Psoas muscle (tissue), 8 donors: ENCODE data around the gene TLR6. TPM values are rescaled to one million over a fixed set of nuclear protein-coding genes. Genes with fewer than 3 reads are reported as not detected.

ENCODE experiments used
- ATAC-seq, 4 donors: fragments of 200-7000 bp; cut with Tn5 transposase; one replicate each; pipeline ENCODE4 v1.9.1; 2020; ENCODE audit warnings: moderate library complexity in 3 of 4, mild to moderate bottlenecking in 2 of 4
- DNase-seq, 2 donors: peaks; one replicate each; pipeline ENCODE4 v3.0.0-alpha.2; 2020
- H3K27ac ChIP-seq: fragments of 200-600 bp; one replicate; pipeline ENCODE4 v1.8.0; 2022
- H3K27me3 ChIP-seq, 3 donors: fragments of 200-600 bp in 1 of 3; one replicate each; pipeline versions ENCODE4 v1.6.1 to v1.8.0; 2013 to 2022; ENCODE audit warnings: low read length in 2 of 3, mild to moderate bottlenecking in 2 of 3, moderate library complexity in 1 of 3; ENCODE audit not compliant: insufficient read depth in 3 of 3
- H3K36me3 ChIP-seq, 2 donors: fragments of 200-600 bp in 1 of 2; one replicate each; pipeline versions ENCODE4 v1.6.1 to v1.8.0; 2013 to 2022; ENCODE audit warnings: low read depth in 1 of 2, mild to moderate bottlenecking in 1 of 2, moderate library complexity in 1 of 2; ENCODE audit not compliant: insufficient read depth in 1 of 2
- H3K4me1 ChIP-seq: fragments of 200-600 bp; one replicate; pipeline ENCODE4 v1.8.0; 2022
- H3K4me3 ChIP-seq: fragments of 200-600 bp; one replicate; pipeline ENCODE4 v1.8.0; 2022; ENCODE audit warnings: mild to moderate bottlenecking
- H3K9me3 ChIP-seq: fragments of 200-600 bp; one replicate; pipeline ENCODE4 v1.8.0; 2022
- WGBS, 3 donors: extraction: QIAGEN DNeasy Blood & Tissue Kit; methylation state at CpG; one replicate each; pipeline versions ENCODE4 v1.1.6 to v1.1.7; 2013; 5-methylcytosine and 5-hydroxymethylcytosine counted together
- intact Hi-C, 2 donors: fragments of 100-400 bp; cut with DNase I; formaldehyde crosslinking; loops; one replicate each; pipeline versions ENCODE4 v1.11.0 to v1.14.2; 2022
- polyA plus RNA-seq, 3 donors: library from polyadenylated mRNA; stranded (reverse); fragments of 200-250 nt; gene quantifications; one replicate each; pipeline ENCODE4 v1.2.3, GENCODE V29; 2013
- total RNA-seq, 4 donors: library from RNA; stranded (reverse); fragmentation: NEBNext Ultra II Directional in 2 of 4; extraction: Animal tissue kit (Norgen Biotek cat#: 25700) in 2 of 4; gene quantifications; one replicate each; pipeline versions ENCODE4 v1.2.1 to v1.2.4, GENCODE V29; 2021 to 2023
- TF ChIP-seq, protein P1 (sequence below): fragments of 200-600 bp; IDR thresholded peaks from one replicate; pipeline ENCODE4 v1.8.0; 2022; ENCODE audit warnings: antibody characterized with exemption
- donor health status: healthy with polysubstance abuse.
- donor health status: DM: no; HTN: no; CAD: no; lungs with moderate emphysema.
- donor health status: Bipolar disorder and iron deficiency.
- donor health status: healthy.
- donor health status: DM: yes; HTN: yes; CAD: no.
- donor health status: DM: no; HTN: no; CAD: no.
- donor health status: DM: no; HTN: no; CAD: no.
- donor health status: DM: yes; HTN: yes; CAD: no.

The TLR6 gene
- total and polyA plus RNA-seq, 7 donors: 0.12 to 1.3 (median 0.79) TPM

DNA sequence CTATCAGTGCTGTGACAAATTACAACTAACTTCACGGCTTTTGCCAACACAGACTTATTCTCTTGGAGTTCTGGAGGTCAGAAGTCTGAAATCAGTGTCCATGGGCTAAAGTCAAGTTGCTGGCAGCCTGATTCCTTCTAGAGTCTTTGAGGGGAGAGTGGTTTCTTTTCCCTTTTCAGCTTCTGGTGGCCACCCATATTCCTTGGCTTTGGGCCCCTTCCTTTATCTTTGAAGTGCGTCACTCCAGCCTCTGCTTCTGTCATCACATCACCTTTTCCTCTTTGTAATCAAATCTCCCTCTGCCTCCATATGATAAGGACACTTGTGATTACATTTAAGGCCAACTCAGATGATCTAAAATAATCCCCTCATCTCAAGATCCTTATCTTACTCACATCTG, 20.0 kb upstream of the TLR6 start:
- Histone ChIP-seq H3K4me1 (peaks cover 6% of the 10 kb centered on the region), H3K4me3 (no peak overlapping the region), H3K27me3 (no peaks in the 10 kb centered on the region), H3K27ac (no peak overlapping the region), H3K36me3 (peaks cover 4 to 29% of the 10 kb centered on the region in 2 donors), H3K9me3 (no peaks in the 10 kb centered on the region)
- TF ChIP-seq, protein P1, sequence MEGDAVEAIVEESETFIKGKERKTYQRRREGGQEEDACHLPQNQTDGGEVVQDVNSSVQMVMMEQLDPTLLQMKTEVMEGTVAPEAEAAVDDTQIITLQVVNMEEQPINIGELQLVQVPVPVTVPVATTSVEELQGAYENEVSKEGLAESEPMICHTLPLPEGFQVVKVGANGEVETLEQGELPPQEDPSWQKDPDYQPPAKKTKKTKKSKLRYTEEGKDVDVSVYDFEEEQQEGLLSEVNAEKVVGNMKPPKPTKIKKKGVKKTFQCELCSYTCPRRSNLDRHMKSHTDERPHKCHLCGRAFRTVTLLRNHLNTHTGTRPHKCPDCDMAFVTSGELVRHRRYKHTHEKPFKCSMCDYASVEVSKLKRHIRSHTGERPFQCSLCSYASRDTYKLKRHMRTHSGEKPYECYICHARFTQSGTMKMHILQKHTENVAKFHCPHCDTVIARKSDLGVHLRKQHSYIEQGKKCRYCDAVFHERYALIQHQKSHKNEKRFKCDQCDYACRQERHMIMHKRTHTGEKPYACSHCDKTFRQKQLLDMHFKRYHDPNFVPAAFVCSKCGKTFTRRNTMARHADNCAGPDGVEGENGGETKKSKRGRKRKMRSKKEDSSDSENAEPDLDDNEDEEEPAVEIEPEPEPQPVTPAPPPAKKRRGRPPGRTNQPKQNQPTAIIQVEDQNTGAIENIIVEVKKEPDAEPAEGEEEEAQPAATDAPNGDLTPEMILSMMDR: no peak
- DNase-seq: no peak
- no peak for ATAC-seq
- intact Hi-C loops: no loop called here
- 89 to 100% (median 91%) methylated on average over 2 of the region's 2 CpGs for WGBS, 3 donors

DNA sequence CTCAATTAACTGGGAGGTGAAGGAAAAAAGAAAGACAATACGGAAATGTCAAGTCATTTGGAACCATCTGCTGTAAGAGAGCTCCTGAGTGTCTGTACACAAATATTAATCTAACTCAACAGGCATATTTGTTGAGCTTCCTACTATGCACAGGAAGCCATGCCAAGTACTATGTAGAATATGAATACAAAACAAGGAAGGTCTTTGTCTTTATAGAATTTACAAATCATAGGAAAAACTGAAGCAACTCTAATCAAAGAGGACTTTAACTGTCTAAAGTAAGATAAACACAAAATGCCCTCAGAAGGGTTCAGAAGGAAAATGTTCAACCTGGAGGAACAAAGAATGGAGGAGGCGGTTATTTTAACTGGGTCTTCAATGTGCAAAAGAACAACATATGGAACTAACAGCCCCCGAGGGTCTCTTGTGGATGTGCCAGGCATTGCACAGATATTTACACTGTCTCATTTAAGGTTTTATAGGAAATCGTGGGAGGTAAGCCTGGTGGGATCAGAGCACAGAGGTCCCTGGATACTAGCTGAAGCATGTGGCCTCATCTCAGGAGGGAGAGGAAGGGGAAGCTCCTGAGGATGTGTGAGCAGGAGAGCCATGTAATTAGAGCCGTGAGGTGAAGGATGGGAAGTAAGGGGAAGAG, 16.8 kb upstream of the TLR6 start:
- Histone ChIP-seq H3K9me3 (no peaks in the 10 kb centered on the region), H3K27ac (no peak overlapping the region), H3K4me3 (no peak overlapping the region), H3K4me1 (peaks cover 36% of the 10 kb centered on the region), H3K27me3 (no peaks in the 10 kb centered on the region), H3K36me3 (peaks cover 0 to 21% of the 10 kb centered on the region in 2 donors)
- no peak for DNase-seq
- no peak for ATAC-seq
- TF ChIP-seq, protein P1: no peak
- 70 to 75% (median 72%) methylated on average over 5 of the region's 5 CpGs for WGBS, 3 donors
- intact Hi-C loops: no loop called here

DNA sequence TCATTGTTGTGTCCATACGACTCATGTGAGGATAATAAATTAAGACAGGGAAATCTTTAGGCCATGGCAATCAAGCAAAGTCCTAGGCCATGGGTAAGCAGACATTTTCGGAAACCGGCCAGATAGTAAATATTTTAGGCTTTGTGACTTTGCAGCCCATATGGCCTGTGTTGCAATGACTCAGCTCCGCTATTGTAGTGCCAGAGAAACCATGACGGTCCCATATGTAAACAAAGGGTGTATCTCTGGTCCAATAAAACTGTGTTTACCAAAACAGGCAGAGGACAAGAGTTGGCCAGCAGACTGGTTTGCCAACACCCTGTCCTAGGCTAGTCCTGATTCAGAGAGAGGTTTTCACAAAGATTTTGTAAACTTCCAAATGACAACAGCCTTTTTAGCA, 16.0 kb upstream of the TLR6 start:
- TF ChIP-seq, protein P1: no peak
- WGBS, 3 donors: 78 to 82% (median 80%) methylated on average over 5 of the region's 5 CpGs

DNA sequence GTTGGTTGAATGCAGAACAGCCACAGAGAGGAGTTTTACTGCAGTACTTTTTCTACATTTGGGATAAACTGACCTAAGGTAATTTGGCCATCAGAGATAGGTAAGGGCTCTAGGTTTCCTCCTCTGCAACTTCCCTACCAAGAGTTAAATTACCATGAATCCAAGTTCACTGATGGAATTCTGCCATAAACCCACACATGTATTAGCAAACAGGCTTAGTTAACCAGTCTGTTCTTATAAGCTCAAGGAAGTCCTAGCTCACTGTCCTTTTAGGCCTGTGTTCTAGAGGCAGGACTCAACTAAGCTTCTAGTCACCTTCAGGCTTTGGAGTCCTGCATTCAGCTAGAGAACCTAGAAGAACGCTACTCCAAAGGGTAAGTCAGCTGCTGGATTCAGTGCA, 15.0 kb upstream of the TLR6 start:
- Histone ChIP-seq H3K9me3 (no peaks in the 10 kb centered on the region), H3K27me3 (no peaks in the 10 kb centered on the region), H3K4me3 (no peak overlapping the region), H3K36me3 (peaks cover 0 to 16% of the 10 kb centered on the region in 2 donors), H3K27ac (peak overlapping the region; percentile 16), H3K4me1 (peaks cover 42% of the 10 kb centered on the region)
- 89 to 97% (median 92%) methylated on average over 1 of the region's 1 CpG for WGBS, 3 donors
- intact Hi-C loops: no loop called here
- no peak for ATAC-seq
- no peak for DNase-seq
- TF ChIP-seq, protein P1: no peak

More for the DNA sequence above, 16.0 kb upstream of the TLR6 start:
- DNase-seq: no peak
- H3K4me3 ChIP-seq: no peak overlapping the region
- H3K27me3 ChIP-seq: no peaks in the 10 kb centered on the region
- H3K27ac ChIP-seq: no peak overlapping the region
- peaks cover 37% of the 10 kb centered on the region for H3K4me1 ChIP-seq
- intact Hi-C loops: no loop called here
- H3K9me3 ChIP-seq: no peaks in the 10 kb centered on the region
- H3K36me3 ChIP-seq: peaks cover 0 to 16% of the 10 kb centered on the region in 2 donors
- ATAC-seq: no peak
